Measurements from ENCODE around the gene CES3. TPM values are rescaled to one million over a fixed set of nuclear protein-coding genes. Genes with fewer than 3 reads are reported as not detected.

CES3 gene
- total RNA-seq, 4 donors from 2014 or later, result 1.5 to 7.1 (median 3.6) TPM

DNA sequence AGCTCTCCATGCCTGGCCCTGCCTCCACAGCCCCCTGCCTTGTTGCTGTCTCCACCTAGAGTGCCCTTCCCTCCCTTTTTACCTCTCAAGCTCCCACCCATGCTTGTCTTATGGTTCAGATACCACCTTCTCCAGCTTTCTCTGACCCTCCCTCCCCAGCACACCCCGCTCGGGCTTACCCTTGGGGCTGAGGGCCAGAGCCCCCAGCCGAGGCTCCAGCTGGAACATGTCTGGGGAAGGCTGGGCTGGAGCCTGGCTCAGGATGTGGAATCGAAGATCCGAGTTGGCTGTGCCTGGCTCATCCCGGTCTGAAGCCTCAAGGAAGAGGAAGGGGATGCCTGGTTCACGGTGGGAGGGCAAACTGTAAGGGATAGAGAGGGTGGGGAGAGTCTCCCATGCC is 46.0 kb upstream of the CES3 start:
- Histone ChIP-seq H3K4me3 (no peak overlapping the region), H3K27ac (no peak overlapping the region), H3K4me1 (peaks cover 7 to 35% (median 15%) of the 10 kb centered on the region in 3 donors), H3K36me3 (no peaks in the 10 kb centered on the region), H3K9me3 (no peaks in the 10 kb centered on the region), H3K27me3 (no peaks in the 10 kb centered on the region)
- 69% methylated on average over 6 of the region's 7 CpGs; no CpG with 5 or more reads in 1 of the 2 donors for WGBS, 2 donors
- DNase-seq, result no peak
- TF ChIP-seq, protein P1, sequence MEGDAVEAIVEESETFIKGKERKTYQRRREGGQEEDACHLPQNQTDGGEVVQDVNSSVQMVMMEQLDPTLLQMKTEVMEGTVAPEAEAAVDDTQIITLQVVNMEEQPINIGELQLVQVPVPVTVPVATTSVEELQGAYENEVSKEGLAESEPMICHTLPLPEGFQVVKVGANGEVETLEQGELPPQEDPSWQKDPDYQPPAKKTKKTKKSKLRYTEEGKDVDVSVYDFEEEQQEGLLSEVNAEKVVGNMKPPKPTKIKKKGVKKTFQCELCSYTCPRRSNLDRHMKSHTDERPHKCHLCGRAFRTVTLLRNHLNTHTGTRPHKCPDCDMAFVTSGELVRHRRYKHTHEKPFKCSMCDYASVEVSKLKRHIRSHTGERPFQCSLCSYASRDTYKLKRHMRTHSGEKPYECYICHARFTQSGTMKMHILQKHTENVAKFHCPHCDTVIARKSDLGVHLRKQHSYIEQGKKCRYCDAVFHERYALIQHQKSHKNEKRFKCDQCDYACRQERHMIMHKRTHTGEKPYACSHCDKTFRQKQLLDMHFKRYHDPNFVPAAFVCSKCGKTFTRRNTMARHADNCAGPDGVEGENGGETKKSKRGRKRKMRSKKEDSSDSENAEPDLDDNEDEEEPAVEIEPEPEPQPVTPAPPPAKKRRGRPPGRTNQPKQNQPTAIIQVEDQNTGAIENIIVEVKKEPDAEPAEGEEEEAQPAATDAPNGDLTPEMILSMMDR (IDR thresholded peaks at IDR 0.05), result no peak
- no peak for TF ChIP-seq POLR2A (IDR thresholded peaks at IDR 0.05)
- intact Hi-C loops (cut with DNase I), result no loop called here

GRCh38 chr16:66916518-66916917 is 44.5 kb upstream of the CES3 start:
- 77 to 83% methylated on average over 6 of the region's 6 CpGs for WGBS, 2 donors
- TF ChIP-seq, protein P1 (IDR thresholded peaks at IDR 0.05), result no peak
- TF ChIP-seq POLR2A (IDR thresholded peaks at IDR 0.05), result no peak
- Histone ChIP-seq H3K4me1 (peaks cover 5 to 34% (median 12%) of the 10 kb centered on the region in 3 donors), H3K9me3 (no peaks in the 10 kb centered on the region), H3K27ac (no peak overlapping the region), H3K4me3 (no peak overlapping the region), H3K27me3 (peaks cover 0 to under 1% (median 0%) of the 10 kb centered on the region in 4 donors), H3K36me3 (peaks cover 0 to 6% (median 0%) of the 10 kb centered on the region in 3 donors)
- DNase-seq, result no peak
- intact Hi-C loops (cut with DNase I), result no loop called here

DNA sequence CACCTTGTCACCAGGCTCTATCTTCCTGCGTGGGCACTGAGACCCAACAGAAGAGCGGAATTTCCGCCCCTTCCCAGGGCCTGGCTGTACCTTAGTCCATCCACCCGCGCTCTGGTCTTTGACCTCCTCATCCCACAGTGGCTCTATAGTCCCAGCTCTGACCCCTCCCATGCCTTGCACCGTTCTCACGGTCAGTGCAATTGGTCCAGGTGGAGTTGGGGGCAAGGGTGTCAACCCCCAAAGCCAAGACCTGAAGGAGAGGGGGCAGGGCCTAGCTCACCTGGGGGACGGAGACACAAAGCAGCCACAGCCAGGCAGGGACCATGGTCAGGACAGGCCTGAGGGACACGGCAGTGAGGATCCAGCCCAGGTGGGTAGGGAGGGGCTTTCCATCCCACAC is 43.3 kb upstream of the CES3 start:
- Histone ChIP-seq H3K9me3 (no peaks in the 10 kb centered on the region), H3K27me3 (peaks cover 0 to 6% (median 0%) of the 10 kb centered on the region in 4 donors), H3K4me1 (peaks cover 14 to 41% (median 16%) of the 10 kb centered on the region in 3 donors), H3K4me3 (no peak overlapping the region), H3K36me3 (peaks cover 0 to 18% (median 0%) of the 10 kb centered on the region in 3 donors), H3K27ac (no peak overlapping the region)
- WGBS, 2 donors, result 89% methylated on average over 3 to 5 of the region's 9 CpGs
- no peak for TF ChIP-seq POLR2A (IDR thresholded peaks at IDR 0.05)
- TF ChIP-seq, protein P1 (IDR thresholded peaks at IDR 0.05), result no peak
- DNase-seq, result no peak
- intact Hi-C loops (cut with DNase I), result no loop called here

GRCh38 chr16:66918355-66918754 is 42.7 kb upstream of the CES3 start:
- Histone ChIP-seq H3K27ac (peak overlapping the region in 1 of 4 donors; percentile 29), H3K9me3 (no peaks in the 10 kb centered on the region), H3K4me1 (peaks cover 20 to 47% (median 20%) of the 10 kb centered on the region in 3 donors), H3K36me3 (peaks cover 0 to 24% (median 0%) of the 10 kb centered on the region in 3 donors), H3K27me3 (peaks cover 0 to 11% (median 0%) of the 10 kb centered on the region in 4 donors), H3K4me3 (no peak overlapping the region)
- DNase-seq, result no peak
- no peak for TF ChIP-seq POLR2A (IDR thresholded peaks at IDR 0.05)
- TF ChIP-seq, protein P1 (IDR thresholded peaks at IDR 0.05), result no peak
- intact Hi-C loops (cut with DNase I), result no loop called here
- 88 to 90% methylated on average over 2 to 4 of the region's 6 CpGs for WGBS, 2 donors

- H3K27ac ChIP-seq, result peak within 1 kb of the TSS in 2 of 4 donors; percentile 4 to 87
- TF ChIP-seq, protein P1 (IDR thresholded peaks at IDR 0.05), result no peak
- TF ChIP-seq POLR2A (IDR thresholded peaks at IDR 0.05), result no peak
- peaks cover 26 to 53% (median 27%) of the 10 kb centered on the region in 3 donors for H3K4me1 ChIP-seq
- no peak within 1 kb of the TSS for H3K4me3 ChIP-seq
- intact Hi-C loops (cut with DNase I), result no loop called here
- peaks cover 0 to 15% (median 0%) of the 10 kb centered on the region in 4 donors for H3K27me3 ChIP-seq
- WGBS, 2 donors, result 51 to 56% methylated on average over 3 to 5 of the region's 7 CpGs
- no peaks in the 10 kb centered on the region for H3K9me3 ChIP-seq
- DNase-seq, result no peak
- peaks cover 0 to 30% (median 0%) of the 10 kb centered on the region in 3 donors for H3K36me3 ChIP-seq
Measured at GRCh38 chr16:66918803-66919568, 42.1 kb upstream of the CES3 start, which contains the start of gene CDH16. TSS of gene CDH16 (minus strand) at chr16:66918885. CDS start at chr16:66918065, 820 bp downstream.
